ENCODE measurements around the gene MPHOSPH10.
"Not testable (repeated sequence)": the region's sequence is repeated elsewhere in the genome, so short reads cannot be mapped to it uniquely, and the experiment has no call there.

The MPHOSPH10 gene

DNA sequence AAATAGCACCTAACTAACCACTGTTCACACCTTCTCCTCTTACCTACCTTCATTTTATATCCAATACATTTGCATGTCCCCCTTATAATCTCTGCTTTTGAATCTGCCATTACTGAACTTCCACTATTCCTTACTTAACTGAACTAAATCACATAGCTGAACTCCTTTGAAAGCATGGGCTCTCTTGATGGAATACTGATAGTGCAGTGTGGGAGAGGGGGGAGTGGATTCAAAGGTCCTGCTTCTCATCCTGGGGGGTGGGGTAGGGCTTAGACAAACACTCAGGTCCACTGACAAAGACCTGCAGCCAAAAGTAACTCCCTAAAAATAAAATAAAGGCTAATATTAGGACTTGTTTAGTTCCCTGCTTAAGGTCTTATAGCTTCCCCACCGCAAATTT is 9.0 kb upstream of the MPHOSPH10 start:
- H3K4me3 ChIP-seq (ENCODE audit: low read length) = no peak overlapping the region
- no peak for DNase-seq (ENCODE audit: low read depth, low spot score)

DNA sequence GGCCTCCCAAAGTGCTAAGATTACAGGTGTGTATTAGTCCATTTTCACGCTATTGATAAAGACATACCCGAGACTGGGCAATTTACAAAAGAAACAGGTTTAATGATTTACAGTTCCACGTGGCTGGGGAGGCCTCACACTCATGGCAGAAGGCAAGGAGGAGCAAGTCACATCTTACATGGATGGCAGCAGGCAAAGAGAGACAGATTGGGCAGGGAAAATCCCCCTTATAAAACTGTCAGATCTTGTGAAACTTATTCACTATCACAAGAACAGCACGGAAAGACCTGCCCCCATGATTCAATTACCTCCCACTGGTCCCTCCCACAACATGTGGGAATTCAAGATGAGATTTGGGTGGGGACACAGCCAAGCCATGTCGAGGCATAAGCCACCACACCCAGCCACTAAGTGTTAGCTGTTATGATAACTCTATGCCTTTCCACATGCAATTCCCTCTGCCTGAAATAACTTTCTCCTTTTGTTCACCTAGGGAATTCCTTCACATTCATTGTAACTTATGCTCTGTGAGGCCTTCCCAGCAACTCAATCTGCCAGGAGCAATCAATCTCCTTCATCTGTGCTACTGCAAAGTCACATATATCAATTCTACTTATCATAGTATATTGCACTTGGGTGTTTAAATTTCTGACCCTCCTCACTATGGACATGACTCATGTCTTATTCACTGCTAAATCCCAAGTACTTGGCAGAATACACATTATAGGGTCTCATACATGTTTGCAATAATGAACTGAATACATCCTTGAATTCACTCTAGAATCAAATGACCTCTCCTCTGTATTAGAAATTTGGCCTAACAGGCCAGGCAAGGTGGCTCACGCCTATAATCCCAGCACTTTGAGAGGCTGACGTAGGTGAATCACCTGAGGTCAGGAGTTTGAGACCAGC is 7.8 kb upstream of the MPHOSPH10 start:
- DNase-seq (ENCODE audit: low read depth, low spot score) = no peak
- H3K4me3 ChIP-seq (ENCODE audit: low read length) = no peak overlapping the region

DNA sequence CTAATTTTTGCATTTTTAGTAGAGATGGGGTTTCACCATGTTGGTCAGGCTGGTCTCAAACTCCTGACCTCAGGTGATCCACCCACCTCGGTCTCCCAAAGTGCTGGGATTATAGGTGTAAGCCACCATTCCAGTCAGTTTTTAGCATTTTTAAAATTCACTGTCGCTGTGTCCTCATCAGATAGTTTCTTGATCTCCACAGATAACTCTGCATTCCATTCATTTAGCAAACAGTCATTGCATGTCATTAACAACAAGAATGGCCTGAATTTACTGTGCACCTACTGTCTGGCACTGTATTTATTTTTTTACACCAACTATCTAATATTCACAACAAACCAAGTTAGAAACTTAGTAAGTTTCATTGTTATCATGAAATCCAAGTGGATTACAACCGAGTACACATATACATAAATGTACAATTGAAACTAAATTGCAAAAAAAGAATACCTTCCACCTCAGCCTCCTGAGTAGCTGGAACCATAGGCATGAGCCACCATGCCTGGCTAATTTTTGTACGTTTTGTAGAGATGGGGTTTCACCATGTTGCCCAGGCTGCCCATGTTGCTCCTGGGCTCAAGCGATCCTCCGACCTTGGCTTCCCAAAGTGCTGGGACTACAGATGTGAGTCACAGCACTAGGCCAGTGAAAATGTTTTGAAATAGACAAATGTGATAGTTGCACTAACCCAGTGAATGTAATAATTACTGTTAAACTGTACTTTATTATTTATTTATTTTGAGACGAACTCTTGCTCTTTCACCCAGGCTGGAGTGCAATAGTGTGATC is 4.7 kb upstream of the MPHOSPH10 start:
- no peak overlapping the region for H3K4me3 ChIP-seq (ENCODE audit: low read length)
- DNase-seq (ENCODE audit: low read depth, low spot score) = no peak

DNA sequence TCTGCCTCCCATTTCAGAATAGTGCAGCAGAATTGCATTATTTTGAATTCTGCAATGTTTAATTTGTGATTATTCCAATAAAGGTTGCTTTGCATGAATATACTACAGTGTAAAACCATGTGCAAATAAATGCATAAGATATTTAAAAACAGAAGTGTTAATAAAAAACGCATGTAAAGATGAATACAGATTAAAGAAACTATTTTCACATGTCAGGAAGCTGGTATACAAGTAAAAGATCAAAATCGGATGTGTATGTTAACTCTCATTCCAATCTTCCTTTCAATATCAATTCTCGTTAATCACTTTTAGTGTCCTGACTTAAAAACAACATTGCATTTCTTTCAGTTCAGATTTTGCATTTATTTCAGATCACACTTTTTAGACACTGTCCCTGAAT is 3.5 kb upstream of the MPHOSPH10 start:
- H3K4me3 ChIP-seq (ENCODE audit: low read length) = no peak overlapping the region
- DNase-seq (ENCODE audit: low read depth, low spot score) = no peak

DNA sequence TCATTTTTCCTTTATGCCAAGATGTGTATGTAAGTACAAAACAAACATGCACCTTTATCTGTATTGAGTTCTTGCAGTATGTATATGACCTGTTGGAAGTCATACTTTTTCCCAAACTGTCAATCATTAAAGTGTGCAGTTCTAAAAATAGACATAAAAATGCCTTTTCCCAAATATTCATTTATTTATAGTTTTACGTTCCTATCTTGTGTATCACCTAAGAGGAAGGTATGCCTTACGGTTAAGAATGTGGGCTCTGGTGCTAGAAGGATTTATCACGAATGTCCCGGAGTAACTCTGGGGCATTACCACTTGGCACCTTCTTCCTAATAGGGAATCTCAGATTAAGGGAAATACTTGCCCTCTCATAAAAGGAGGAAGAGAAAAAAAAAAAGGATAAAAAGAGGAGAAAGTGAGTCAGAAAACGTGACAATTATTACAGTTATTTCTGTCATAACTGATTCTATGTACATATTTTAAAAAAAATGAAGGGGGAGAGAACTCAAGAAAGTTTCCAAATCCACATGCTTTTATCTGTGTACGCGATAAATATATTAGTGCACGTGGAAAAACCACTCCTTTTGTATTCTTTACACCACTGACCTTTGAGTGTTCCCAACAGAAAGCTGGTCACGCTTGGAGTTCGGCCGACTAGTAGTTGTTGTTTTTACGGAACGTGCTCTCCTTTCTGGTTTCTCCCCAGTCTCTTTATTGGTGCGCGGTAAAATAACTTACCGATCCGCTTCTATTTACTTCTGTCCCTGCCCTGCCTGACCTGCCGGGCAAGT is 1.1 kb upstream of the MPHOSPH10 start:
- DNase-seq (ENCODE audit: low read depth, low spot score) = no peak
- peak overlapping the region; percentile 91 for H3K4me3 ChIP-seq (ENCODE audit: low read length)

DNA sequence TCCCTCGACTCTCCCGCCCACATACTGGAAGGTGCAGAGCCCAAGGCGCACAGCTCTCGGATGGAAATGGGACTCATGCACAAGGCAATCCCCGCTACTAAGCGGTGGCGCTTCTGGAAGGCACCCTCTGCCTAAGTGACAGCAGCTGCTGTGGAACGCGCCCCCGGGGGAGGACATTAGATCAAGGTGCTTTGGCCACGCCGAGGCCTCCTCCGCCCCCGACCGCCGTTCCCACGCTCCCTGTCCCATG is 607 bp upstream of the MPHOSPH10 start:
- peak overlapping the region; percentile 91 for H3K4me3 ChIP-seq (ENCODE audit: low read length)
- peak; percentile 46 for DNase-seq (ENCODE audit: low read depth, low spot score)

DNA sequence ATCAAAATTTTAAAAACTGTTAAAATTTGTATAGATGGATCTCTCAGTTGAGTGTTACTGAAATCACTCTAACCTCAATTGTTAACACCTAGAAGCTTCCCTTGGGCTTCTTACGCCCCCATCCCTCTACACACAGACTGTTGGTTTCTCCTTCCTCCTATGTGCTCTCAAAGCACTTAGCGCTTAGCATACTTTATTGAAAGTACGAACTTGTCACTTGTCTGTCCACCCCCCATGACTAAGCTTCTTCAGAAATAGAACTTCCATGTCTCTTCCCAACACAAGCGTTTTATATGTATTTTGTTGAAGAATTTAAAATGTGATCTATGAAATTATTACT is 441 bp downstream of the MPHOSPH10 start:
- peak overlapping the region; percentile 91 for H3K4me3 ChIP-seq (ENCODE audit: low read length)
- DNase-seq (ENCODE audit: low read depth, low spot score) = peak; percentile 46

DNA sequence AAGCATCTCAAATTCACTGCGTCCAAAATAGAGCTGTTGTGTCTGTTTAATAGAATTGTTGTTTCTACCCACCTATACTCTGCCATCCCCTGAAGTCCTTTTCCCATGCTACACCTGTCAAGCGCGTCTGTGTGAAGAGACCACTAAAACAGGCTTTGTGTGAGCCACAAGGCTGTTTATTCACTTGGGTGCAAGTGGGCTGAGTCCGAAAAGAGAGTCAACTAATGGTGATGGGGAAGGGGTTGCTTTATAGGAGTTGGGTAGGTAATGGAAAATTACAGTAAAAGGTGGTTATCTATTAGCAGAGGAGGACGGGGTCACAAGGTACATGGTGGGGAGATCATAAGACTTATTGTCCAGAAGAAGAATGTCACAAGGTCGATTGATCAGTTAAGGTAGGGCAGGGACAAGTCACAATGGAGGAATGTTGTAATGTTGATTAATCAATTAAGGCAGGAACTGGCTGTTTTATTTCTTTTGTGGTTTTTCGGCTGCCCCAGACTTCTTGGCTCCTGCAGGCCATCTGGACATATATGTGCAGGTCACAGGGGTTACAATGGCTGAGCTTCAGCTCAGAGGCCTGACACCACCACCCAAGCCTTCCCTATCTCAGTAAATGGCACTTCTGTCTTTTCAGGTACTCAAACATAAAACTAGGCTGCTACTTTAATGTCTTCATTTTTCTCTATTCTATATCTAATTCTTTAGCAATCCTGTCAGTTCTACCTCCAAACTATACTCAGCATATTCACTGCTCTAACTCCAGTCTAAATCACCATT is 1.1 kb downstream of the MPHOSPH10 start:
- H3K4me3 ChIP-seq (ENCODE audit: low read length) = peak overlapping the region; percentile 91
- not testable (repeated sequence) for DNase-seq (ENCODE audit: low read depth, low spot score)

DNA sequence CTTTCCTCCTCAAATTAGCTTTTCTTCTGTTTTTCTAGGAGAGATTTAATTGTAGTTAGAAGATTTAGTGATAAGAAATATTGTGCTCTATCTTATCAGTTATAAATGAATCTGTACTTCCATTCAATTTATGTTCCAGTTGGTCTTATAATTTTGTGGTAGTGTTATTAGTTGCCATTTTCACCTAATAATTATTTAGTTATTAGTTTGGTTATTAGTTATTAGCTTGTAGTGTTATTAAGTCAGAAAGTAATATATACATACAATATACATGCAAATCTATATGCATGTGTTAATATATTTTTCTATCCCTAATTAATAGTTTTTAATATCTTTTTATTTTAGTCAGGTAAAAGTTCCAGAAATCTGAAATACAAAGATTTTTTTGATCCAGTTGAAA is 3.2 kb downstream of the MPHOSPH10 start:
- no peak overlapping the region for H3K4me3 ChIP-seq (ENCODE audit: low read length)
- no peak for DNase-seq (ENCODE audit: low read depth, low spot score)

DNA sequence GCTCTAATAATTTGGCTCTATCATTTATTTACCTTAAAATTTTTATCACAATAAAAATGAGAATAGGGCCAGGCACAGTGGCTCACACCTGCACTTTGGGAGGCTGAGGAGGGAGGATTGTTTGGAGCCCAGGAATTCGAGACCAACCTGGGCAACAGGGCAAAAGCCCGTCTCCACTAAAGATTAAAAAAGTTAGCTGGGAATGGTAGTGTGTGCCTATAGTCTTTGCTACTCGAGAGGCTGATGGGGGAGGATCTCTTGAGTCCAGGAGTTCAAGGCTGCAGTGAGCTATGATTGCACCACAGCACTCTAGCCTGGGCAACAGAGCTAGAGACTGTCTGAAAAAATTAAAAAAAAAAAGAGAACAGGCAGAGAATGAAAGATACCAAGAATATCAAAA is 5.7 kb downstream of the MPHOSPH10 start:
- H3K4me3 ChIP-seq (ENCODE audit: low read length) = no peak overlapping the region

DNA sequence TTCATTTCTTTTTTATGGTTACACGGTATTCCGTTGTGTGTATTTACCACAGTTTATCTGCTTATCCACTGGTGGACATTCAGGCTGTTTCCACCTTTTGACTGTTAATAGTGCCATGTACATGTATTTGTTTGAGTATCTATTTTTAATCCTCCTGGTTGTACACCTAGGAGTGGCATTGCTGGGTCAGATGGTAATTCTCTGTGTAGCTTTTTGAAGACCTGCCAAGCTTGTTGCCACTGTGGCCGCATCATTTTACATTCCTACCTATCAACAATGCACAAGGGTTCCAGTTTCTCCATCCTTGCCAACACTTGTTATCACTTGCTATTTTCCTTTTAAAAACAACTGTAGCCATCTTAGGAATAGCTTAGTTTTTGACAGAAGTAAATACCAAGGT is 13.3 kb downstream of the MPHOSPH10 start:
- H3K4me3 ChIP-seq (ENCODE audit: low read length) = no peak overlapping the region
- no peak for DNase-seq (ENCODE audit: low read depth, low spot score)

More for the DNA sequence above, 5.7 kb downstream of the MPHOSPH10 start:
- no peak for DNase-seq (ENCODE audit: low read depth, low spot score)

DNA sequence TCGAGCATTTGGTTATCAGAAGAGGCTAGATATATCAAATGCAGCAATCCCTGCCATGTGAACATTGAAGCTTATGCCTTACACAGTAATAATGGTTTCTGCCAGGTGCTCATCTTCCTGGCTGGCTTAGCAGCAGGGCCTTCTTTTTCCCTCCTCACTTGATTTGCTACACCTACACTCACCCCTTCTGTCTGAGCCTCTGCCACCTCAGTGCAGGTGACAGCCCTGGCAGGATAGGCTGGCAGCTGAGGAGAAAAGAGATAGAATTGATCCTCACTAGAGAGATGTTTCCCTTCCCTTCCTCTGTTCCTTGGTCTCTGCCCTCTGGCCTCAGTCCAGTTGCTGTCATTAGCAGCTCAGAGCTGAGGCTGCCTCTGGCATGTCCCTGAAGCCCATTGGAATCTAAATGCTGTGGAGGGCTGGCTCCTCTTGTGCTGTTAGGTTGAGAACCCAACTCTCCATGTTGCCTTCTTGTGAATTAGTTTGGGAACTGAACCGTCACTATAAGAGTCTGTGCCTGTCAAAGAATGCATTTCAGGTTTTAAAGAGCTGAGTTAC is 18.2 kb downstream of the MPHOSPH10 start:
- H3K4me3 ChIP-seq (ENCODE audit: low read length) = no peak overlapping the region
- DNase-seq (ENCODE audit: low read depth, low spot score) = no peak

DNA sequence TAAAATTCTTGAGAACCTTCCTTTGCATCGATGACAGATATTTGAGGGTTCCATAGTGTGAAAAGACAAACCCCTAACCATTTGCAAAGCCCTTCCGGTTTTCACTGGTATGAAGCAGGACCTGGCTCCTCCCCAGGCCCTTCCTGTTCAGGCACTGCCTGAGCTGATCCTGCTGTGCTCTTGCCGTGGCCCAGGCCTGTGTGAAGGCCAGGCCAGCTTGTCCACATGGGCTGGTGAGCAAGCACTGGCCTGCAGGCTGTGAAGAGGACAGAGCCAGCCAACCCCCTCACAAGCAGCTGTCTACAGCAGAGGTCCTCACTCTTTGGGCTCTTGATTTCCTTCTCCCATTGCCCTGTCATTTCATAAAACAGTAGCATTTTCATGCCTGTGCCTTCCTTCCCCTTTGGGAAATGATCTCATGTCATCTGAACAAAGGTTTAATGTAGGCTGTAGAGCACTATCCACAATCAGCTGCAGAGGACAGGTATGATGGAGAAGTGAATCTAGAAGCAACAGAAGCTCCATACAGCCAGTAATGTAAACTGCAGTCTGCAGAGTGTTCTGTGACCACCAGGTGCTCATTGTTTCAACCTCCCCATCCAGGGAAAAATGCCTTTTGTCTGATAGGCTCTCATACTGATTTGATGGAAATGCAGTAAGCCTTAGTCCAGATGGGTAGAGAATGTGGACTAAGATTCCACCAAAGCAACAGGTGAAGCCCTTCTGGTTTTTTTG is 19.8 kb downstream of the MPHOSPH10 start:
- no peak for DNase-seq (ENCODE audit: low read depth, low spot score)
- no peak overlapping the region for H3K4me3 ChIP-seq (ENCODE audit: low read length)

DNA sequence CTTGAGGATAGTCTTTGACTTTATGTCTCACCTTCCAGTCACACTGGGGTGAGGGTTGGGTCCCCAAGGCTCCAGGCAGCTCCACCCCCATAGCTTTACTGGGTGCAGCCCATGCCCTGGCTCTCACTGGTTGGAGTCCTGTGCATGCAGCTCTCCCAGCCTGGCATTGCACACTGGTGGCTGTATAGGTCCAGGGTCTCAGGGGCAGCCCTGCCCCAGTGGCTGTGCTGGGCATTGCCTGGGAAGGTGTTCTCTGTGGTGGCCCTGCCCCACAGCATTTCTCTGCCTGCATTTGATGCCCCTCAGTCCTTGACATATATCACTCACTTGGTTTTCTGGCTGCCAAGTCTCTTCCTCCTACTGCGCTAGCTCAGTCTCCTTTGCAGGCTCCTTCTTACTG is 21.2 kb downstream of the MPHOSPH10 start:
- DNase-seq (ENCODE audit: low read depth, low spot score) = no peak
- H3K4me3 ChIP-seq (ENCODE audit: low read length) = no peak overlapping the region

DNA sequence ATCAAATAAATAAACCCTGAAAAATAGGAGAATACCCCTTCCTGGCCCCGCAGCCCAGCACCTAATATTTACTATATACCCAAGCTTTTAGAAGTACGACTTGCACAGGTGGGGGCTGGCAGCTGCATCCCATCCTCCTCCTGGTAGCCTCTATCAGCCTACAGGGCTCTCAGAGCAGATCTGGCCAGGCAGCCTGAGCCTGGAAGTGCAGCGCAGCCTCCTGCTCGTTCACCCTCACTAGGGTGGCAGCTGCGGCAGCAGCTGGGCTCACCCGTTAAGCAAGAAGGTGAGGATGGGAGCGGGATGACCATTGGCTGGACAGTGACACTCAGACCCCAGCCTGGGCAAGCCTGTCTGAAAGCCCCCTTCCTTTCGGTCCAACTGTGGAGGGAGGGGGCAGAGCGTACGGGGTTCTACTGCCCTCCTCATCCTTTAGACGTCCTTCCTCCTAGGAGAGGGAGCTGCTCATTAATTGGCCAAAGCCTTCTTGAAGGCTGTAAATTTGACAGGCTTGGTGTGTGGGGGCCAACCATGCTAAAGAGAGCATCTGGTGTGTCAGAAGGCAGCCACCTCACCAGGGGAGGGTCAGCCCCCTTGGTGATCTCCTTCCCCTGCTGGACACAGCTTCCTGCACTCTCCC is 23.3 kb downstream of the MPHOSPH10 start:
- H3K4me3 ChIP-seq (ENCODE audit: low read length) = no peak overlapping the region

DNA sequence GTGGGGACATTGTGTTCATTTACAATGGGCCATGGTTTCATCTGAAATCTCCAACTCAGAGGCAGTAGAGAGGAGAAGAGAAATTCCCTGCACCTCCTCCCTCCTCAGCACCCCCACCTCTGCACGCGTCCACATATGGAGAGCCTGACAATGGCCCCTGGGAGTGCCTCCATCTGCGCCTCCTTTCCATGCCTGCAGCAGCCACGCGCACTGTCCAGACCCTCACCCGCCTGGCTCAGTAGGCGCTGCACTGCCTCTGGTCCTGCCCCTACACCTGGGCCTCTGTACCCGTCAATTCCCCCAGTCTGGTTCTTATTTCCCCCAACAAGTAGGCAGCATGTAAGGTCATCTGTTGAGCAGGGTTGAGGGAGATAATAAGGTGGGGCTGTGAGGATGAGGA is 23.8 kb downstream of the MPHOSPH10 start:
- no peak overlapping the region for H3K4me3 ChIP-seq (ENCODE audit: low read length)
- DNase-seq (ENCODE audit: low read depth, low spot score) = no peak

More for the DNA sequence above, 23.3 kb downstream of the MPHOSPH10 start:
- no peak for DNase-seq (ENCODE audit: low read depth, low spot score)

DNA sequence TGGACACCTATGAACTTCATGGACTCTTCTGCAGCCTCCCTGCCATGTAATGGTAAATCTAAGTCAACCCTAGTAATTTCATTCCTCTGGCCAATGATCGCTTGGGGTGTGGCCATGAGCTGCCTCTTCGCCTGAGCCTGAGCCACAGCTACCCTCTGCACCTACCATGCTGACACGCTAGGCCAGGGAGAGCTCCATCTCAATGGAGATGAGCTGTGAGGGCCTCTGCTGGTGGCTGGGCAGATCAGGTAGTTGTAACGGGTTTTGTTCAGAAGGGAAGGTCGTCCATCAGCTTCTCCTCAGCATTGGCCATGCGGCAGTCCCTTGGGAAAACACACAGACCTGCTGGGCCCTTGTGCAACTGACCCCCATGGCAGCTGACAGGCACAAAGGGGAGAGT is 24.4 kb downstream of the MPHOSPH10 start:
- DNase-seq (ENCODE audit: low read depth, low spot score) = peak; percentile 25
- H3K4me3 ChIP-seq (ENCODE audit: low read length) = no peak overlapping the region

DNA sequence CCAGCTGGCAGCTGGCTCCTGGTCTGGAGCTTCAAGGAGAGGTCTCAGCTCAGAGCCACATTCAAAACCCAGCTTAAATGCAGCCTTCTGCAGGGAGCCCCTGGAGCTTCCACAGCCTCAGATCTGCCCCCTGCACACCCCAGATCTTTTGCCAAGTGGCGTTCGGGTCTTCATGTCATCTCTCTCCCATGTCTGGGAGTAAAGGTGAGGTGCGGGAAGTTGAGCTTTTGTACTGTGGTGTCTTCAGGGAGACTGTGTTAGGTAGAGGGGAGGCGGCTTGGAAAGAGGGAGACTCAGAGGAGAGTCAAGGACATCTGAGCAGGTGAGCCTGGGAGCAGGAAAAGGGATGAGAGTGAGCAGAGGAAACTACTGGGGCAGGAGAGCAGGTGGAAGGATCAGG is 25.4 kb downstream of the MPHOSPH10 start:
- no peak for DNase-seq (ENCODE audit: low read depth, low spot score)
- H3K4me3 ChIP-seq (ENCODE audit: low read length) = no peak overlapping the region

Measured in Jurkat, Clone E6-1 (cell line).